OCI-LY3 (cell line): ENCODE data around the gene LRP3.

Experiments used
- H2AFZ ChIP-seq: fragments of 200-600, 300-600 bp; shearing (Covaris generic); 2 replicates; pipeline ENCODE4 v1.6.0; 2014; ENCODE audit warnings: antibody characterized with exemption, low read depth, low read length
- H3K27ac ChIP-seq: fragments of 200-600, 300-600 bp; sonication (generic); 2 replicates; pipeline ENCODE4 v1.5.1; 2014; ENCODE audit warnings: mild to moderate bottlenecking, low read length, moderate library complexity, mixed read lengths
- H3K27me3 ChIP-seq: fragments of 200-600, 300-600 bp; sonication (generic); 2 replicates; pipeline ENCODE4 v1.6.1; 2014; ENCODE audit warnings: low read depth, low read length, mixed read lengths
- H3K36me3 ChIP-seq: fragments of 200-600, 300-600 bp; sonication (generic); replicated peaks from 2 replicates; pipeline ENCODE3; 2014; ENCODE audit warnings: low read depth, low read length, mixed read lengths
- H3K4me1 ChIP-seq: fragments of 300-600, 200-600 bp; sonication (generic); 2 replicates; pipeline ENCODE4 v1.6.1; 2014; ENCODE audit warnings: low read length, mixed read lengths
- H3K4me2 ChIP-seq: fragments of 200-600, 300-600 bp; sonication (generic); 2 replicates; pipeline ENCODE4 v1.6.1; 2014; ENCODE audit warnings: low read length, mixed read lengths
- H3K4me3 ChIP-seq: fragments of 300-600, 200-600 bp; sonication (generic); 2 replicates; pipeline ENCODE4 v1.5.1; 2014; ENCODE audit warnings: antibody characterized with exemption, mild to moderate bottlenecking, low read length, moderate library complexity
- H3K79me2 ChIP-seq: fragments of 300-600, 200-600 bp; shearing (Covaris generic); 2 replicates; pipeline ENCODE4 v1.6.1; 2014; ENCODE audit warnings: mild to moderate bottlenecking, low read length, mixed read lengths
- H3K9ac ChIP-seq: fragments of 300-600, 200-600 bp; shearing (Covaris generic); 2 replicates; pipeline ENCODE4 v1.6.0; 2014; ENCODE audit warnings: mild to moderate bottlenecking, low read length, moderate library complexity
- H3K9me3 ChIP-seq: fragments of 200-600, 300-600 bp; shearing (Covaris generic); 2 replicates; pipeline ENCODE4 v1.6.1; 2014; ENCODE audit warnings: low read length, mixed read lengths; ENCODE audit not compliant: insufficient read depth
- H4K20me1 ChIP-seq: fragments of 200-600, 300-600 bp; sonication (generic); 2 replicates; pipeline ENCODE4 v1.6.1; 2016; ENCODE audit warnings: low read length, mixed read lengths; ENCODE audit not compliant: insufficient read depth
- CTCF ChIP-seq: fragments of 200-600, 300-600 bp; sonication (generic); IDR thresholded peaks from 2 replicates; pipeline ENCODE4 v1.5.1; 2014; ENCODE audit warnings: antibody characterized with exemption, low read length, low read depth
- EZH2phosphoT487 ChIP-seq: fragments of 200-600 bp; shearing (Covaris generic); IDR thresholded peaks from 2 replicates; pipeline ENCODE4 v1.6.1; 2018; ENCODE audit warnings: antibody characterized with exemption, mixed run types, low read depth

The LRP3 gene

GRCh38 chr19:33193269-33193864, 763 bp upstream of the LRP3 start:
- no peak overlapping the region for H3K27ac ChIP-seq

GRCh38 chr19:33194532-33194885, 379 bp downstream of the LRP3 start:
- H3K4me1 ChIP-seq: no peaks in the 10 kb centered on the region
- no peaks in the 10 kb centered on the region for H3K36me3 ChIP-seq
- no peak overlapping the region for H3K4me2 ChIP-seq
- H3K79me2 ChIP-seq: no peaks in the 10 kb centered on the region
- H3K9ac ChIP-seq: no peak overlapping the region
- H3K9me3 ChIP-seq: no peaks in the 10 kb centered on the region
- H2AFZ ChIP-seq: no peak overlapping the region
- no peaks in the 10 kb centered on the region for H4K20me1 ChIP-seq
- no peaks in the 10 kb centered on the region for H3K27me3 ChIP-seq
- H3K4me3 ChIP-seq: no peak overlapping the region
- H3K27ac ChIP-seq: no peak overlapping the region
- TF ChIP-seq EZH2phosphoT487: no peak
- TF ChIP-seq CTCF: no peak

More at GRCh38 chr19:33193269-33193864, 763 bp upstream of the LRP3 start:
- Histone ChIP-seq H3K36me3 (no peaks in the 10 kb centered on the region), H2AFZ (no peak overlapping the region), H3K9me3 (no peaks in the 10 kb centered on the region), H4K20me1 (no peaks in the 10 kb centered on the region), H3K79me2 (no peaks in the 10 kb centered on the region), H3K4me2 (no peak overlapping the region), H3K4me1 (no peaks in the 10 kb centered on the region), H3K27me3 (0 out of 2 replicates have a peak, but pooled peaks cover 3% of the 10 kb centered on the region), H3K4me3 (no peak overlapping the region), H3K9ac (no peak overlapping the region)
- TF ChIP-seq EZH2phosphoT487 (no peak), CTCF (no peak)

- Histone ChIP-seq H3K79me2 (no peaks in the 10 kb centered on the region), H3K4me1 (no peaks in the 10 kb centered on the region), H3K9ac (no peak overlapping the region), H3K9me3 (no peaks in the 10 kb centered on the region), H3K4me3 (no peak overlapping the region), H3K36me3 (no peaks in the 10 kb centered on the region), H2AFZ (no peak overlapping the region), H3K4me2 (no peak overlapping the region), H3K27ac (no peak overlapping the region), H4K20me1 (no peaks in the 10 kb centered on the region), H3K27me3 (no peaks in the 10 kb centered on the region)
- TF ChIP-seq EZH2phosphoT487 (no peak), CTCF (no peak)
Measured at GRCh38 chr19:33194886-33195644, 935 bp downstream of the LRP3 start.

- H3K4me1 ChIP-seq: no peaks in the 10 kb centered on the region
- no peak overlapping the region for H3K4me3 ChIP-seq
- H3K27me3 ChIP-seq: peaks cover 4% of the 10 kb centered on the region; the same call in 1 of the 2 replicates
- H3K9ac ChIP-seq: no peak overlapping the region
- no peaks in the 10 kb centered on the region for H4K20me1 ChIP-seq
- no peaks in the 10 kb centered on the region for H3K36me3 ChIP-seq
- no peaks in the 10 kb centered on the region for H3K79me2 ChIP-seq
- H2AFZ ChIP-seq: no peak overlapping the region
- H3K27ac ChIP-seq: no peak overlapping the region
- no peak overlapping the region for H3K4me2 ChIP-seq
- no peak for TF ChIP-seq EZH2phosphoT487
- no peak for TF ChIP-seq CTCF
- no peaks in the 10 kb centered on the region for H3K9me3 ChIP-seq
Measured at GRCh38 chr19:33195645-33196347, 1.7 kb downstream of the LRP3 start.
